ENCODE results near the gene CCDC178.

GRCh38 chr18:32961538-32961937, 479.0 kb downstream of the CCDC178 start:
- TF ChIP-seq ZC3H11A (IDR thresholded peaks at IDR 0.05), result no peak
- no peak for TF ChIP-seq EP300 (IDR thresholded peaks at IDR 0.05)
- no peak for TF ChIP-seq CTCF (IDR thresholded peaks at IDR 0.05)
- TF ChIP-seq ZFP36 (IDR thresholded peaks at IDR 0.05; ENCODE audit: borderline replicate concordance, partially characterized antibody), result no peak
- TF ChIP-seq HES2 (IDR thresholded peaks at IDR 0.05), result no peak
- no peak for TF ChIP-seq POLR2A (IDR thresholded peaks at IDR 0.05; ENCODE audit: low read length)
- no peak for TF ChIP-seq MAX (IDR thresholded peaks at IDR 0.05)
- no peak for TF ChIP-seq GATA3 (IDR thresholded peaks at IDR 0.05; ENCODE audit: borderline replicate concordance)
- no peak for TF ChIP-seq MAFK (IDR thresholded peaks at IDR 0.05; ENCODE audit: partially characterized antibody)
